ENCODE measurements around the gene PTTG1IP.

Gene PTTG1IP

DNA sequence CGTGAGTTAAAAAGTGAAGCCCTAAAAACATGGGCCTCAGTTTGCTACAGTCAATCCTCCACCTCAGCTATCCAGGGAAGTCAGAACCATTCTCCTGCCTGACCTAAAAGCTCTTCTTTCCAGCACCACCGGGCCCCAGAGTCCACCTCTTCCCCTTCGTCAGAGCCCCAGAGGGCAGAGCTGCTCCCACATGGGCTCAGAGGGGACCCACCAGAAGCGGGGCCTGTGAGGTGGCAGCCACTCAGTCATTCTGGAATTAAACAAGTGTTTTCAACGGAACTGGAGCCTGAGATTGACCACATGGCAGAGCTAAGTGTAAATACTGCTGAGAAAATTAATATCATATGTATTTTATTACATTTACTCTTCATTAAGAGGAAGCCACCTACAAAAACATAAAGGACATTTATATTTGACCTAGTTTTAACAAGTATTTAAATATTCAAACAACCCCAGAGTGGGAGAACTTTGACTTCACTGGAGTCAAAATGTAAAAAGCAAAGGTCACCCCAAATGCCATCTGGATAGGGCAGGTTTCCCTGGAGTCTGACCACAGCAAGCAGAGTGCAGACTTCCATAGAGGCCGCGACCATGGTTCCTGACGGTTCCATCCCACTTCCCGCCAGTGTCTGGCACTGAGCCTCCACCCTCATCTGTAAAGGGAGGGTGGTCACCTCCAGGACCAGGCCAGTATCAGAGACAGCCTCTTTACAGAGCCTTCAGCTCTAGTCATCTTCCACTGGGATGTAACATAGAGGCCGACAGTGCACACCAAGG is 57.5 kb downstream of the PTTG1IP start:
- no peaks in the 10 kb centered on the region for H3K27me3 ChIP-seq (ENCODE audit: control insufficient read depth in 1 of 2, insufficient read depth in 2 of 2, low read length in 2 of 2)
- H3K27ac ChIP-seq (ENCODE audit: low read length) = no peak overlapping the region
- no peak overlapping the region for H3K9ac ChIP-seq (ENCODE audit: low read length in 2 of 2)
- H3K9me3 ChIP-seq (ENCODE audit: control insufficient read depth in 2 of 2, low read length in 2 of 2) = peaks cover 0 to 9% of the 10 kb centered on the region in 2 donors
- H3K36me3 ChIP-seq (ENCODE audit: control insufficient read depth in 2 of 2, insufficient read depth in 2 of 2, low read length in 2 of 2) = peaks cover 0 to 11% of the 10 kb centered on the region in 2 donors
- H3K4me1 ChIP-seq (ENCODE audit: control insufficient read depth, insufficient read depth, low read length) = peaks cover 14% of the 10 kb centered on the region
- peak overlapping the region in 1 of 2 donors; percentile 15 for H3K4me3 ChIP-seq (ENCODE audit: low read length in 2 of 2)

GRCh38 chr21:44815225-44815624 is 58.3 kb downstream of the PTTG1IP start:
- peaks cover 0 to 9% of the 10 kb centered on the region in 2 donors for H3K9me3 ChIP-seq (ENCODE audit: control insufficient read depth in 2 of 2, low read length in 2 of 2)
- H3K4me1 ChIP-seq (ENCODE audit: control insufficient read depth, insufficient read depth, low read length) = peaks cover 16% of the 10 kb centered on the region
- H3K27me3 ChIP-seq (ENCODE audit: control insufficient read depth in 1 of 2, insufficient read depth in 2 of 2, low read length in 2 of 2) = no peaks in the 10 kb centered on the region
- H3K36me3 ChIP-seq (ENCODE audit: control insufficient read depth in 2 of 2, insufficient read depth in 2 of 2, low read length in 2 of 2) = peaks cover 6 to 13% of the 10 kb centered on the region in 2 donors
- H3K9ac ChIP-seq (ENCODE audit: low read length in 2 of 2) = no peak overlapping the region
- H3K4me3 ChIP-seq (ENCODE audit: low read length in 2 of 2) = no peak overlapping the region
- no peak overlapping the region for H3K27ac ChIP-seq (ENCODE audit: low read length)

DNA sequence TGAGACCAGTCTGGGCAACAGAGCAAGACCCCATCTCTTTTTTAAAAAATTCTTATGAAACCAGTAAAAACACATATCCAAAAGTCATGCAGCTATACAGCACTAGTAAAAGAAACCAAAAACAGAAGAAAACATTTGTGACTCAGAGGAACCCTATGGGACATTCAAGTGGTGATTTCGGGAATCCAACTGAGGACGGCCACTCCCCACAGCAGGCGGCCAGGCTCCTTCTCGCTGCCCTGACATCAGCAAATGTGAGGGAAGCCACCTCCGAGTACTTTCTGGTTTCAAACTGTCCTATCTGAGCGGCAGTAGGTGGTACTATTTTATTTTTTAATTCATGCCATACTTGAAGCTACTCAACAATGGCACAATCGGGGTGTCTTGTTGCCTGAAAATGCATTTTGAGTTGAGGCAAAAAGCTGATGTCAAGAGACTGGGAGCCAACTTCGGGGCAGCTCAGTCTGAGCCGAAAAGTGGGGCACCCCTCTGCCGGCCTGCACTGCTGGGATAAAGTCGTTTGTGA is 58.9 kb downstream of the PTTG1IP start:
- peaks cover 16% of the 10 kb centered on the region for H3K4me1 ChIP-seq (ENCODE audit: control insufficient read depth, insufficient read depth, low read length)
- H3K9ac ChIP-seq (ENCODE audit: low read length in 2 of 2) = no peak overlapping the region
- peaks cover 12 to 18% of the 10 kb centered on the region in 2 donors for H3K36me3 ChIP-seq (ENCODE audit: control insufficient read depth in 2 of 2, insufficient read depth in 2 of 2, low read length in 2 of 2)
- H3K4me3 ChIP-seq (ENCODE audit: low read length in 2 of 2) = no peak overlapping the region
- no peak overlapping the region for H3K27ac ChIP-seq (ENCODE audit: low read length)
- peaks cover 0 to 4% of the 10 kb centered on the region in 2 donors for H3K9me3 ChIP-seq (ENCODE audit: control insufficient read depth in 2 of 2, low read length in 2 of 2)
- H3K27me3 ChIP-seq (ENCODE audit: control insufficient read depth in 1 of 2, insufficient read depth in 2 of 2, low read length in 2 of 2) = no peaks in the 10 kb centered on the region

- H3K36me3 ChIP-seq (ENCODE audit: control insufficient read depth in 2 of 2, insufficient read depth in 2 of 2, low read length in 2 of 2) = peaks cover 19 to 26% of the 10 kb centered on the region in 2 donors
- H3K27ac ChIP-seq (ENCODE audit: low read length) = no peak overlapping the region
- no peak overlapping the region for H3K9ac ChIP-seq (ENCODE audit: low read length in 2 of 2)
- peaks cover 16% of the 10 kb centered on the region for H3K4me1 ChIP-seq (ENCODE audit: control insufficient read depth, insufficient read depth, low read length)
- H3K9me3 ChIP-seq (ENCODE audit: control insufficient read depth in 2 of 2, low read length in 2 of 2) = no peaks in the 10 kb centered on the region
- H3K27me3 ChIP-seq (ENCODE audit: control insufficient read depth in 1 of 2, insufficient read depth in 2 of 2, low read length in 2 of 2) = no peaks in the 10 kb centered on the region
- H3K4me3 ChIP-seq (ENCODE audit: low read length in 2 of 2) = no peak overlapping the region
These were observed 59.8 kb downstream of the PTTG1IP start for GRCh38 chr21:44813727-44814126.

GRCh38 chr21:44813149-44813548 is 60.3 kb downstream of the PTTG1IP start:
- Histone ChIP-seq H3K27me3 (ENCODE audit: control insufficient read depth in 1 of 2, insufficient read depth in 2 of 2, low read length in 2 of 2) (no peaks in the 10 kb centered on the region), H3K36me3 (ENCODE audit: control insufficient read depth in 2 of 2, insufficient read depth in 2 of 2, low read length in 2 of 2) (peaks cover 19 to 30% of the 10 kb centered on the region in 2 donors), H3K9ac (ENCODE audit: low read length in 2 of 2) (no peak overlapping the region), H3K4me1 (ENCODE audit: control insufficient read depth, insufficient read depth, low read length) (peaks cover 13% of the 10 kb centered on the region), H3K9me3 (ENCODE audit: control insufficient read depth in 2 of 2, low read length in 2 of 2) (no peaks in the 10 kb centered on the region), H3K4me3 (ENCODE audit: low read length in 2 of 2) (no peak overlapping the region), H3K27ac (ENCODE audit: low read length) (no peak overlapping the region)

GRCh38 chr21:44812640-44813039 is 60.9 kb downstream of the PTTG1IP start:
- Histone ChIP-seq H3K4me3 (ENCODE audit: low read length in 2 of 2) (no peak overlapping the region), H3K36me3 (ENCODE audit: control insufficient read depth in 2 of 2, insufficient read depth in 2 of 2, low read length in 2 of 2) (peaks cover 19 to 30% of the 10 kb centered on the region in 2 donors), H3K9ac (ENCODE audit: low read length in 2 of 2) (no peak overlapping the region), H3K27ac (ENCODE audit: low read length) (no peak overlapping the region), H3K27me3 (ENCODE audit: control insufficient read depth in 1 of 2, insufficient read depth in 2 of 2, low read length in 2 of 2) (no peaks in the 10 kb centered on the region), H3K4me1 (ENCODE audit: control insufficient read depth, insufficient read depth, low read length) (peaks cover 13% of the 10 kb centered on the region), H3K9me3 (ENCODE audit: control insufficient read depth in 2 of 2, low read length in 2 of 2) (no peaks in the 10 kb centered on the region)

DNA sequence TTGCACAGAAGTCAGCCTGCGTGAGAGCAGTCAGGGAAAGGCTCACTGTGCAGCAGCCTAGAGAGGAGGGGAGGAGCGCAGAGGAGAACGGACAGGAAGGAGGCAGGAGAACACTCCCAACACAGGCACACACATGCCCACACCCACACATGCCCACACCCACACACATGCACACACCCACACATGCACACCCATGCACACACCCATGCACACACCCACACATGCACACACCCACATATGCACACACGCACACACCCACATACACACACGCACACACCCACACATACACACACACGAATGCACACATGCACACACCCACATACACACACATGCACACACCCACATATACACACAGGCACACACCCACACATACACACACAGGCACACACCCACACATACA is 62.7 kb downstream of the PTTG1IP start:
- peaks cover 2% of the 10 kb centered on the region for H3K4me1 ChIP-seq (ENCODE audit: control insufficient read depth, insufficient read depth, low read length)
- no peaks in the 10 kb centered on the region for H3K9me3 ChIP-seq (ENCODE audit: control insufficient read depth in 2 of 2, low read length in 2 of 2)
- no peak overlapping the region for H3K27ac ChIP-seq (ENCODE audit: low read length)
- peaks cover 27 to 38% of the 10 kb centered on the region in 2 donors for H3K36me3 ChIP-seq (ENCODE audit: control insufficient read depth in 2 of 2, insufficient read depth in 2 of 2, low read length in 2 of 2)
- no peak overlapping the region for H3K4me3 ChIP-seq (ENCODE audit: low read length in 2 of 2)
- H3K9ac ChIP-seq (ENCODE audit: low read length in 2 of 2) = no peak overlapping the region
- H3K27me3 ChIP-seq (ENCODE audit: control insufficient read depth in 1 of 2, insufficient read depth in 2 of 2, low read length in 2 of 2) = no peaks in the 10 kb centered on the region

- Histone ChIP-seq H3K4me3 (ENCODE audit: low read length in 2 of 2) (no peak overlapping the region), H3K9ac (ENCODE audit: low read length in 2 of 2) (no peak overlapping the region), H3K27me3 (ENCODE audit: control insufficient read depth in 1 of 2, insufficient read depth in 2 of 2, low read length in 2 of 2) (no peaks in the 10 kb centered on the region), H3K36me3 (ENCODE audit: control insufficient read depth in 2 of 2, insufficient read depth in 2 of 2, low read length in 2 of 2) (peaks cover 38 to 39% of the 10 kb centered on the region in 2 donors), H3K9me3 (ENCODE audit: control insufficient read depth in 2 of 2, low read length in 2 of 2) (no peaks in the 10 kb centered on the region), H3K27ac (ENCODE audit: low read length) (no peak overlapping the region), H3K4me1 (ENCODE audit: control insufficient read depth, insufficient read depth, low read length) (peaks cover 14% of the 10 kb centered on the region)
These were observed 67.6 kb downstream of the PTTG1IP start for GRCh38 chr21:44805859-44806258.

DNA sequence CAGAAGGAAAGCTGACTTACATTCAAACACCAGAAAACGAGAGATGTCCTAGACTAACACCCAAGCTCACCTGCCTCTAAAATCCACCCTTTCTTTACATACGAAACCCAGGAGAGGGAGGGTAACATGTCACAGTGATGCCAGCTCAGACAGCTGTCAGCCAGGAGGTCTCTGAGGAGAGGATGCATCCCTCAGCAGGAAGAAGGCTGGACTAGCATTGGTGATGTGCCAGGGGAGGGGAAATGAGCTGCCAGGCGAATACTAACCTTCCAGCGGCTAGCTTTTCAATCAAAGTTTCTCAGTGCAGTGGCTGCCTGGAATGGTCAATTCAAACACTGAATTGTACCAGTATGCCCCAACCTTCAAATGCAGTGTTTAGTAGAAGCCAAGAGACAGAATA is 68.3 kb downstream of the PTTG1IP start:
- H3K4me1 ChIP-seq (ENCODE audit: control insufficient read depth, insufficient read depth, low read length) = peaks cover 20% of the 10 kb centered on the region
- H3K9me3 ChIP-seq (ENCODE audit: control insufficient read depth in 2 of 2, low read length in 2 of 2) = no peaks in the 10 kb centered on the region
- H3K4me3 ChIP-seq (ENCODE audit: low read length in 2 of 2) = no peak overlapping the region
- no peak overlapping the region for H3K27ac ChIP-seq (ENCODE audit: low read length)
- no peak overlapping the region for H3K9ac ChIP-seq (ENCODE audit: low read length in 2 of 2)
- no peaks in the 10 kb centered on the region for H3K27me3 ChIP-seq (ENCODE audit: control insufficient read depth in 1 of 2, insufficient read depth in 2 of 2, low read length in 2 of 2)
- H3K36me3 ChIP-seq (ENCODE audit: control insufficient read depth in 2 of 2, insufficient read depth in 2 of 2, low read length in 2 of 2) = peaks cover 32 to 36% of the 10 kb centered on the region in 2 donors

GRCh38 chr21:44804762-44805161 is 68.7 kb downstream of the PTTG1IP start:
- Histone ChIP-seq H3K4me3 (ENCODE audit: low read length in 2 of 2) (no peak overlapping the region), H3K36me3 (ENCODE audit: control insufficient read depth in 2 of 2, insufficient read depth in 2 of 2, low read length in 2 of 2) (peaks cover 28 to 33% of the 10 kb centered on the region in 2 donors), H3K9ac (ENCODE audit: low read length in 2 of 2) (no peak overlapping the region), H3K27ac (ENCODE audit: low read length) (no peak overlapping the region), H3K27me3 (ENCODE audit: control insufficient read depth in 1 of 2, insufficient read depth in 2 of 2, low read length in 2 of 2) (no peaks in the 10 kb centered on the region), H3K9me3 (ENCODE audit: control insufficient read depth in 2 of 2, low read length in 2 of 2) (no peaks in the 10 kb centered on the region), H3K4me1 (ENCODE audit: control insufficient read depth, insufficient read depth, low read length) (peaks cover 24% of the 10 kb centered on the region)

DNA sequence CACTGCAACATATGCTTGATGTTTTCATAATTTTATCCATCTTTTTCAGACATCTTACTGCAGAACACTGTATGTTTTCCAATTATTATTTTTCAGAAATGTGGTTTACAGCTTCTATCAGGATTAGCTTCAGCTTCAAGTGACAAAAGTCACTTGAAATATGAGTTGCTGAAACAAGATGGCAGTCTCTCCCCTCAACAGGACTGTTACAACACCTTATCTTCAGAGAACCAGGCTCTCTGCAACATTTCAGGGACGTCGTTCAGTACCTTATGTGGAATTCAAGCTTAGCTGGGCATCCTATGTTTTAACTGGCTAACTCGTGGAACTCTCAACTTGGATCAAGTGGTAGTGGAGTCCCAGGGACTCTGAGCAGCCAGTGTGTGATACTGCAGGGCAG is 69.8 kb downstream of the PTTG1IP start:
- Histone ChIP-seq H3K27me3 (ENCODE audit: control insufficient read depth in 1 of 2, insufficient read depth in 2 of 2, low read length in 2 of 2) (no peaks in the 10 kb centered on the region), H3K4me1 (ENCODE audit: control insufficient read depth, insufficient read depth, low read length) (peaks cover 27% of the 10 kb centered on the region), H3K4me3 (ENCODE audit: low read length in 2 of 2) (no peak overlapping the region), H3K36me3 (ENCODE audit: control insufficient read depth in 2 of 2, insufficient read depth in 2 of 2, low read length in 2 of 2) (peaks cover 20 to 26% of the 10 kb centered on the region in 2 donors), H3K9ac (ENCODE audit: low read length in 2 of 2) (no peak overlapping the region), H3K27ac (ENCODE audit: low read length) (no peak overlapping the region), H3K9me3 (ENCODE audit: control insufficient read depth in 2 of 2, low read length in 2 of 2) (no peaks in the 10 kb centered on the region)
